Heart left ventricle (tissue), 16 donors: ENCODE measurements around the gene GJC3. TPM values are rescaled to one million over a fixed set of nuclear protein-coding genes. Genes with fewer than 3 reads are reported as not detected.

ENCODE experiments used
- ATAC-seq, 4 donors: fragments of 200-7000 bp; cut with Tn5 transposase; one replicate each; pipeline ENCODE4 v1.9.1; 2020 to 2022; ENCODE audit warnings: moderate library complexity in 4 of 4, mild to moderate bottlenecking in 3 of 4, moderate number of reproducible peaks in 1 of 4
- DNase-seq, 5 donors: peaks; one replicate each; pipeline ENCODE4 v3.0.0-alpha.2; 2020
- H3K27ac ChIP-seq, 12 donors: fragments of 200-600 bp; sonication (generic) in 4 of 12; one replicate each; pipeline versions ENCODE4 v1.5.0 to v1.8.0; 2016 to 2022; ENCODE audit warnings: mild to moderate bottlenecking in 2 of 12
- H3K27me3 ChIP-seq, 9 donors: fragments of 200-600 bp; sonication (generic) in 2 of 9; one replicate each; pipeline versions ENCODE4 v1.5.1 to v1.8.0; 2016 to 2022; ENCODE audit warnings: mild to moderate bottlenecking in 3 of 9
- H3K36me3 ChIP-seq, 9 donors: fragments of 200-600 bp; sonication (generic) in 2 of 9; one replicate each; pipeline versions ENCODE4 v1.5.0 to v1.8.0; 2018 to 2022; ENCODE audit warnings: mild to moderate bottlenecking in 2 of 9
- H3K4me1 ChIP-seq, 12 donors: fragments of 200-600 bp; sonication (generic) in 4 of 12; one replicate each; pipeline versions ENCODE4 v1.5.0 to v1.8.0; 2016 to 2022; ENCODE audit warnings: mild to moderate bottlenecking in 3 of 12
- H3K4me3 ChIP-seq, 12 donors: fragments of 200-600 bp; sonication (generic) in 4 of 12; one replicate each; pipeline versions ENCODE4 v1.5.0 to v1.8.0; 2017 to 2022; ENCODE audit warnings: mild to moderate bottlenecking in 9 of 12, moderate library complexity in 4 of 12
- H3K9me3 ChIP-seq, 12 donors: fragments of 200-600 bp; sonication (generic) in 4 of 12; one replicate each; pipeline versions ENCODE4 v1.5.0 to v1.8.0; 2016 to 2022; ENCODE audit warnings: mild to moderate bottlenecking in 1 of 12
- POLR2A ChIP-seq, 2 donors: fragments of 450-650 bp; IDR thresholded peaks; one replicate each; pipeline ENCODE4 v1.6.1; 2017; ENCODE audit warnings: antibody characterized with exemption in 2 of 2, mild to moderate bottlenecking in 2 of 2, moderate library complexity in 2 of 2
- WGBS, 4 donors: extraction: QIAGEN DNeasy Blood & Tissue Kit in 2 of 4; methylation state at CpG; one replicate each; pipeline versions ENCODE4 v1.1.5 to v1.1.7; 2013 to 2018; 5-methylcytosine and 5-hydroxymethylcytosine counted together
- intact Hi-C, 10 donors: fragments of 100-400 bp; cut with DNase I; formaldehyde crosslinking; loops; one replicate each; pipeline versions ENCODE4 v1.11.1 to v1.14.2; 2022
- polyA plus RNA-seq, 2 donors: library from polyadenylated mRNA; stranded (reverse); fragments of 200-250 nt; gene quantifications; one replicate each; pipeline ENCODE4 v1.2.3, GENCODE V29; 2013
- total RNA-seq, 9 donors: library from RNA; depleted of rRNA in 2 of 9; stranded (reverse); fragments of >200 nt in 2 of 9; fragmentation: NEBNext Ultra II Directional in 3 of 9; extraction: Animal tissue kit (Norgen Biotek cat#: 25700) in 3 of 9; gene quantifications; one replicate each; pipeline versions ENCODE4 v1.1.0 to v1.2.4, GENCODE V29; 2016 to 2023
- TF ChIP-seq, protein P1 (sequence below), 12 donors: fragments of 200-600 bp; sonication (generic) in 4 of 12; IDR thresholded peaks; one replicate each; pipeline versions ENCODE4 v1.5.0 to v1.8.0; 2018 to 2022; ENCODE audit warnings: antibody characterized with exemption in 12 of 12, mild to moderate bottlenecking in 5 of 12
- donor health status: ischemic (EF 13 %, LVEDD 7.1; RV severe dilation, severe dysfunction).
- donor health status: healthy with polysubstance abuse.
- donor health status: DM: no; HTN: yes; CAD: no.
- donor health status: DM: no; HTN: no; CAD: no.
- donor health status: ischemic (EF 25% LVEDD 6.9; RV normal size, moderate dysfunction).
- donor health status: ischemic (EF 25% LVEDD 5.7; RV mildly dilated, moderate dysfunction).
- donor health status: healthy.
- donor health status: DM: yes; HTN: yes; CAD: no.
- donor health status: ischemic (EF 35%, LVEDD 5.7; RV mildly dilated, moderate dysfunction).
- donor health status: nonischemic (EF 11% LVEDD 7.7; RV severe dilation, severe dysfunction).
- donor health status: DM: yes; HTN: yes; CAD: no.
- donor health status: PGD.
- donor health status: ischemic (EF 29% LVEDD 5.4; RV normal size, mild dysfunction).
- donor health status: nonischemic (EF 23%, LVEDD 6.1; RV moderate dilation, normal function).

The GJC3 gene
- total and polyA plus RNA-seq, 11 donors, result 0.30 to 0.54 (median 0.33) TPM; not detected in 8

DNA sequence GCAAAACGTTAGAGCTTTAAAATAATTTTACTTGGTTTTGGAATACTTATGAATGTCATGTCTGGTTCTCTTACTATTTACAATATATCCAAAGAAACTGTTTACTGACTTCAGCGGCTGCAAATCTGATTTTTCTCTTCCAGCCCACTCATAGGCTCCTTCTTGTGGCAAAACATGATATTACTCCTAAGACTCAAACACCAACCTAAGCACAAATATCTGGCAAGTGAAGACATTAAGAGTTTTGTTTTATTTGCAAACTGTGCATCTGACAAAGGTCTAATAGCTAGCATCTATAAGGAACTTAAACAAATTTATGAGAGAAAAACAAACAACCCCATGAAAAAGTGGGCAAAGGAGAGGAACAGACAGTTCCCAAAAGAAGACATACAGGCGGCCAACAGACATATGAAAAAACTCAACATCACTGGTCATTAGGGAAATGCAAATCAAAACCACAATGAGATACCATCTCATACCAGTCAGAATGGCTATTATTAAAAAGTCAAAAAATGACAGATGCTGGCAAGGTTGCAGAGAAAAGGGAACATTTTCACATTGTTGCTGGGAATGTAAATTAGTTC, 20.3 kb upstream of the GJC3 start:
- H3K27me3 ChIP-seq, result peaks cover 0 to 6% (median 0%) of the 10 kb centered on the region in 9 donors
- TF ChIP-seq, protein P1, sequence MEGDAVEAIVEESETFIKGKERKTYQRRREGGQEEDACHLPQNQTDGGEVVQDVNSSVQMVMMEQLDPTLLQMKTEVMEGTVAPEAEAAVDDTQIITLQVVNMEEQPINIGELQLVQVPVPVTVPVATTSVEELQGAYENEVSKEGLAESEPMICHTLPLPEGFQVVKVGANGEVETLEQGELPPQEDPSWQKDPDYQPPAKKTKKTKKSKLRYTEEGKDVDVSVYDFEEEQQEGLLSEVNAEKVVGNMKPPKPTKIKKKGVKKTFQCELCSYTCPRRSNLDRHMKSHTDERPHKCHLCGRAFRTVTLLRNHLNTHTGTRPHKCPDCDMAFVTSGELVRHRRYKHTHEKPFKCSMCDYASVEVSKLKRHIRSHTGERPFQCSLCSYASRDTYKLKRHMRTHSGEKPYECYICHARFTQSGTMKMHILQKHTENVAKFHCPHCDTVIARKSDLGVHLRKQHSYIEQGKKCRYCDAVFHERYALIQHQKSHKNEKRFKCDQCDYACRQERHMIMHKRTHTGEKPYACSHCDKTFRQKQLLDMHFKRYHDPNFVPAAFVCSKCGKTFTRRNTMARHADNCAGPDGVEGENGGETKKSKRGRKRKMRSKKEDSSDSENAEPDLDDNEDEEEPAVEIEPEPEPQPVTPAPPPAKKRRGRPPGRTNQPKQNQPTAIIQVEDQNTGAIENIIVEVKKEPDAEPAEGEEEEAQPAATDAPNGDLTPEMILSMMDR (IDR thresholded peaks at IDR 0.05), result peak; percentile 18 to 55 (median 39)
- TF ChIP-seq POLR2A (IDR thresholded peaks at IDR 0.05), result no peak
- intact Hi-C loops, result no loop called here
- no peak overlapping the region for H3K4me3 ChIP-seq
- no peak for ATAC-seq
- 48 to 57% (median 55%) methylated on average over 3 of the region's 3 CpGs for WGBS, 4 donors
- no peak overlapping the region for H3K27ac ChIP-seq
- H3K36me3 ChIP-seq, result no peaks in the 10 kb centered on the region
- H3K9me3 ChIP-seq, result peaks cover 0 to 7% (median 0%) of the 10 kb centered on the region in 12 donors
- DNase-seq, result no peak
- H3K4me1 ChIP-seq, result no peaks in the 10 kb centered on the region

DNA sequence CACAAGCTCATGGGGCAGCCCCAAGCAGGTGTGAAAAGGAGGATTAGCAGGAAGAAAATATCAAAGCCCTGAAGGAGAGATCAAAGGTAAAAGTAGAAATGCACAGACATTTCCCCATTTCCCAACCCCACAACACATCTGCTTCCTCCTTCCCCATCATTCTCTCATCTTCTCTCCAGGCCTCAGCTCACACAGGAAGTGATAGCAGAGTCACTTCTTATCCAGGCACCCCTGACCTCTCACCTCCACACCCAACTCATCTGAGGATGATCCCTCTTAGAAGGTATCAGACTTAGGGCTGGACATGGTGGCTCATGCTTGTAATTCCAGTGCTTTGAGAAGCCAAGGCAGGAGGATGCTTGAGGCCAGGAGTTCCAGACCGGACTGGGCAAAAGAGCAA, 18.2 kb upstream of the GJC3 start:
- Histone ChIP-seq H3K36me3 (no peaks in the 10 kb centered on the region), H3K9me3 (peaks cover 0 to 7% (median 0%) of the 10 kb centered on the region in 12 donors), H3K27me3 (peaks cover 0 to 6% (median 0%) of the 10 kb centered on the region in 9 donors), H3K27ac (no peak overlapping the region), H3K4me1 (no peaks in the 10 kb centered on the region), H3K4me3 (no peak overlapping the region)
- no peak for ATAC-seq
- 67 to 76% (median 72%) methylated on average over 1 of the region's 1 CpG for WGBS, 4 donors
- TF ChIP-seq POLR2A (IDR thresholded peaks at IDR 0.05), result no peak
- TF ChIP-seq, protein P1 (IDR thresholded peaks at IDR 0.05), result no peak
- intact Hi-C loops, result no loop called here
- DNase-seq, result no peak

DNA sequence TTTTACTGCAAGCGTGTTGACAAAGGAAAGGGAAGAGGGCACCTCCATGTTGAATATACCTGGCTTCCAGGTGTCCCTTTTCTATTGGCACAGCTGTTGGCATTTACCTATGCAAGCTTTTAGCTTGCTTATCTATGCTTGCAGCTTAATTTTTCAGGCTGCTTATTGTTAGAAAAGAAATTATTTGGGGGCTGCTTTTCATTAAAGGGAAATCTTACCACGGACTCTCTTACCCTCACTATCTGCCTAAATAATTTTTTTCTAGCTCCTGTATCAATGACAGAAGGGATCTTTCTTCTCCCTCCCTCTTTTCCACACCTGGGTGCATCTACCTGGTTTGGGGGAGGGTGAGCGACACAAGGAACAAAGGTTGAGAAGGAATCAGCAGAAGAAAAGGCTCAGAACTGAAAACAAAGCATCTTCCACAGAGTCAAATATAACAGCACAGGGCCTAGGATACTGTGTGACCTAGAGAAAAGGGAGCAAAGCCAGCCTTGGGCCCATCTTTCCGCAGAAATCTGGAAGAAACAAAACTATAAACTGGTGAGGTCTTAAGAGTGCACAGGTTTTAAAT, 15.2 kb upstream of the GJC3 start:
- WGBS, 4 donors, result 56 to 59% (median 57%) methylated on average over 4 of the region's 4 CpGs
- intact Hi-C loops, result no loop called here
- ATAC-seq (no peak), DNase-seq (no peak)
- no peaks in the 10 kb centered on the region for H3K9me3 ChIP-seq
- no peak overlapping the region for H3K27ac ChIP-seq
- H3K36me3 ChIP-seq, result no peaks in the 10 kb centered on the region
- H3K4me1 ChIP-seq, result no peaks in the 10 kb centered on the region
- H3K4me3 ChIP-seq, result no peak overlapping the region
- H3K27me3 ChIP-seq, result peaks cover 0 to 14% (median 0%) of the 10 kb centered on the region in 9 donors
- TF ChIP-seq POLR2A (IDR thresholded peaks at IDR 0.05), result no peak
- TF ChIP-seq, protein P1 (IDR thresholded peaks at IDR 0.05), result no peak

DNA sequence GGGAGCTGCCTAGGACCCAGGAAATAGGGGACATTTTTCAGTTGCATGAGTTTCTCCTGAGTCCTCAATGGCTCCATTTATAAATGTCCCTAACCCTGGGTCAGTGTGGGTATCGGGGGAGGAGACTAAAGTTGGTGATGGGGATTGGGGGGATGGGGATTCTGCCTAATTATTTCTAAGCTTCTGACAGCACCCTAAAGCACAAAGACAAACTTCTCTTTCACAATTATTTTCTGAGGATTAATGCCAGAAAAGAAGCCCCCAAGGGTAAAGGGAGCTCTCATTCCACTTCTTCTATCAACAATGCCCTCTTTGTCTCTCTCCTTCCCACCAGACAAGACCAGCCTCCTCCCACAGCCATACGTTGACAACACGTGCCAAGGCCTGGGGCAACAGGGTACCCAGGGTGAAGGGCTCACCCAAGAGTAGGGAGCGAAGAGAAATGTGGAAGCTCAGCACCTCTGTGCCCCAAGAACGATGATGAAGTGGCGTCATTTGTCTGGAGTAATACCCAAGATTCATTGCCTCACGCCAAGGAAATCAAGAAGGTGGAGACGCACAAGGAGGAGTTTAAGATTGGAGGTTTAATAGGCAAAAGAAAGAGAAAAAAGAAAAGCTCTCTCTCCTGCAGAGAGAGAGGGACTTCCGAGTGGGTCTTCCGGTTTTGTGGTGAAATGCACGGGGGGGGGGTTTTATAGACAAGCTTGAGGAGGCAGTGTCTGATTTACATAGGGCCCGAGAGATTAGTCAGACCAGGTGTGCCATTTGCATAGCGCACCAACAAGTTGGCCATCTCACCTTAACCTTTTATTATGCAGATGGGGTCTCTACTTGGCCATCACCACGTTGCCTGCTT, 14.4 kb upstream of the GJC3 start:
- intact Hi-C loops, result no loop called here
- Histone ChIP-seq H3K4me3 (no peak overlapping the region), H3K4me1 (no peaks in the 10 kb centered on the region), H3K9me3 (peaks cover 0 to 4% (median 0%) of the 10 kb centered on the region in 12 donors), H3K36me3 (no peaks in the 10 kb centered on the region), H3K27ac (no peak overlapping the region), H3K27me3 (peaks cover 0 to 21% (median 0%) of the 10 kb centered on the region in 9 donors)
- WGBS, 4 donors, result 42 to 48% (median 45%) methylated on average over 14 of the region's 14 CpGs
- DNase-seq, result no peak
- TF ChIP-seq, protein P1 (IDR thresholded peaks at IDR 0.05), result no peak
- no peak for TF ChIP-seq POLR2A (IDR thresholded peaks at IDR 0.05)
- no peak for ATAC-seq
